NCI-H187 (cell line): Measurements from ENCODE around the gene HOXD13.

ENCODE experiments used
- DNase-seq, 2 experiments: peaks; one replicate each; lab custom pipeline; 2025; lab: John Stamatoyannopoulos, UW

HOXD13 gene

GRCh38 chr2:176121190-176122051, 28.9 kb downstream of the HOXD13 start:
- no peak for DNase-seq

GRCh38 chr2:176122052-176122682, 29.6 kb downstream of the HOXD13 start:
- no peak for DNase-seq

- DNase-seq: no peak
Observed at GRCh38 chr2:176122683-176123410, 30.3 kb downstream of the HOXD13 start, which contains the start of gene HOXD9. Gene HOXD9 (plus strand): TSS chr2:176122719. CDS start chr2:176122769, 50 bp downstream.

GRCh38 chr2:176123411-176124109, 31.0 kb downstream of the HOXD13 start:
- DNase-seq: no peak

GRCh38 chr2:176124110-176124946, 31.8 kb downstream of the HOXD13 start:
- no peak for DNase-seq

GRCh38 chr2:176124947-176125771, 32.6 kb downstream of the HOXD13 start:
- DNase-seq: no peak

- DNase-seq: no peak
Observed at GRCh38 chr2:176125772-176126054, 33.2 kb downstream of the HOXD13 start.

GRCh38 chr2:176126929-176127773, 34.6 kb downstream of the HOXD13 start:
- peak in 1 of 2 experiments; percentile 28 for DNase-seq

GRCh38 chr2:176127774-176128072, 35.2 kb downstream of the HOXD13 start:
- DNase-seq: no peak

GRCh38 chr2:176128172-176128981, 35.9 kb downstream of the HOXD13 start:
- DNase-seq: no peak

GRCh38 chr2:176128982-176129796, 36.7 kb downstream of the HOXD13 start, which contains the start of gene HOXD8:
Gene HOXD8 (plus strand): TSS chr2:176129705. CDS start chr2:176130367, 662 bp downstream.
- DNase-seq: peak; percentile 35 to 48

- DNase-seq: no peak
Observed at GRCh38 chr2:176129813-176130146, 37.3 kb downstream of the HOXD13 start.

GRCh38 chr2:176130147-176130956, 37.8 kb downstream of the HOXD13 start:
- peak in 1 of 2 experiments; percentile 15 for DNase-seq

GRCh38 chr2:176130957-176131847, 38.7 kb downstream of the HOXD13 start:
- no peak for DNase-seq

- DNase-seq: no peak
Observed at GRCh38 chr2:176131848-176132158, 39.3 kb downstream of the HOXD13 start.
